ENCODE data around the gene DNAH2. TPM values are rescaled to one million over a fixed set of nuclear protein-coding genes. Genes with fewer than 3 reads are reported as not detected.

Gene DNAH2
- total RNA-seq, 3 donors from 2014 or later, result 0.16 to 1.5 (median 0.98) TPM

- Histone ChIP-seq H3K36me3 (no peaks in the 10 kb centered on the region), H3K9me3 (no peaks in the 10 kb centered on the region), H3K27me3 (no peaks in the 10 kb centered on the region), H3K27ac (peak overlapping the region; percentile 56 to 95), H3K4me1 (no peaks in the 10 kb centered on the region), H3K4me3 (no peak overlapping the region)
- intact Hi-C loops (cut with DNase I; ENCODE audit: low total_unique reads), result no loop called here
- TF ChIP-seq POLR2AphosphoS5 (IDR thresholded peaks at IDR 0.05), result no peak
- no peak for TF ChIP-seq POLR2A (IDR thresholded peaks at IDR 0.05)
- no peak for TF ChIP-seq CTCF (IDR thresholded peaks at IDR 0.05)
- DNase-seq (ENCODE audit: low spot score in 2 of 2), result no peak
Observed at GRCh38 chr17:7882068-7882467, 164.5 kb downstream of the DNAH2 start.

GRCh38 chr17:7882629-7883028 is 165.1 kb downstream of the DNAH2 start:
- Histone ChIP-seq H3K4me3 (peak overlapping the region in 1 of 3 donors; percentile 93), H3K27me3 (no peaks in the 10 kb centered on the region), H3K4me1 (no peaks in the 10 kb centered on the region), H3K27ac (peak overlapping the region; percentile 40 to 95), H3K36me3 (no peaks in the 10 kb centered on the region), H3K9me3 (no peaks in the 10 kb centered on the region)
- DNase-seq (ENCODE audit: low spot score in 2 of 2), result no peak
- intact Hi-C loops (cut with DNase I; ENCODE audit: low total_unique reads), result no loop called here
- TF ChIP-seq POLR2A (IDR thresholded peaks at IDR 0.05) (no peak), POLR2AphosphoS5 (IDR thresholded peaks at IDR 0.05) (no peak), CTCF (IDR thresholded peaks at IDR 0.05) (no peak)

Other genes with a start within 250 kb of the DNAH2 start
- 10 to 100 TPM; 34.4 to 46.9 (median 45.7) TPM for gene ZBTB4, start 238.1 kb upstream of the DNAH2 start, total RNA-seq
- not detected for gene SLC35G6, start 236.3 kb upstream of the DNAH2 start, total RNA-seq
- 100 to 1,000 TPM in 1 of 3 donors, 10 to 100 TPM in 2; 64.2 to 174 (median 88.7) TPM for gene POLR2A, start 233.4 kb upstream of the DNAH2 start, total RNA-seq
- gene TNFSF12, start 168.7 kb upstream of the DNAH2 start, total RNA-seq, result 10 to 100 TPM; 39.3 to 65.3 (median 41.1) TPM
- gene TNFSF13, start 159.0 kb upstream of the DNAH2 start, total RNA-seq, result 10 to 100 TPM; 25.2 to 36.7 (median 33.6) TPM
- 10 to 100 TPM; 59.5 to 65.2 (median 62.3) TPM for gene SENP3, start 155.8 kb upstream of the DNAH2 start, total RNA-seq
- gene CD68, start 138.1 kb upstream of the DNAH2 start, total RNA-seq, result 100 to 1,000 TPM in 1 of 3 donors, 10 to 100 TPM in 2; 49.8 to 220 (median 70.5) TPM
- gene MPDU1, start 133.9 kb upstream of the DNAH2 start, total RNA-seq, result 100 to 1,000 TPM in 1 of 3 donors, 10 to 100 TPM in 2; 66.6 to 140 (median 74.4) TPM
- 1 to 10 TPM; 1.3 to 4.1 (median 1.6) TPM for gene SOX15, start 127.7 kb upstream of the DNAH2 start, total RNA-seq
- gene FXR2, start 102.8 kb upstream of the DNAH2 start, total RNA-seq, result 10 to 100 TPM; 22.8 to 33.9 (median 25.6) TPM
- 10 to 100 TPM; 52.5 to 78.4 (median 62.9) TPM for gene SAT2, start 89.9 kb upstream of the DNAH2 start, total RNA-seq
- gene SHBG, start 87.6 kb upstream of the DNAH2 start, total RNA-seq, result under 1 TPM in 1 of 3 donors, not detected in 2; 0.16 TPM
- 1 to 10 TPM in 1 of 3 donors, under 1 TPM in 2; 0.16 to 1.2 (median 0.98) TPM for gene ATP1B2, start 66.8 kb upstream of the DNAH2 start, total RNA-seq
- gene TP53, start 30.3 kb upstream of the DNAH2 start, total RNA-seq, result 10 to 100 TPM; 23.9 to 31.9 (median 24.2) TPM
- 1 to 10 TPM; 3.6 to 5.4 (median 4.2) TPM for gene WRAP53, start 29.3 kb upstream of the DNAH2 start, total RNA-seq
- gene EFNB3, start 12.5 kb upstream of the DNAH2 start, total RNA-seq, result 1 to 10 TPM in 2 of 3 donors, under 1 TPM in 1; 0.48 to 5.7 (median 3.3) TPM
- gene KDM6B, start 116.5 kb downstream of the DNAH2 start, total RNA-seq, result 10 to 100 TPM in 2 of 3 donors, 1 to 10 TPM in 1; 6.4 to 89.7 (median 10.5) TPM
- 10 to 100 TPM in 1 of 3 donors, 1 to 10 TPM in 2; 4.8 to 21.0 (median 5.7) TPM for gene TMEM88, start 137.3 kb downstream of the DNAH2 start, total RNA-seq
- 10 to 100 TPM; 84.7 to 92.4 (median 89.9) TPM for gene NAA38, start 139.8 kb downstream of the DNAH2 start, total RNA-seq
- 10 to 100 TPM in 2 of 3 donors, 1 to 10 TPM in 1; 8.2 to 20.5 (median 13.4) TPM for gene CYB5D1, start 140.3 kb downstream of the DNAH2 start, total RNA-seq
- 10 to 100 TPM; 47.5 to 99.0 (median 90.0) TPM for gene CHD3, start 171.0 kb downstream of the DNAH2 start, total RNA-seq
- 10 to 100 TPM in 1 of 3 donors, 1 to 10 TPM in 2; 4.6 to 19.5 (median 8.6) TPM for gene RNF227, start 198.5 kb downstream of the DNAH2 start, total RNA-seq
- gene KCNAB3, start 212.1 kb downstream of the DNAH2 start, total RNA-seq, result 1 to 10 TPM in 2 of 3 donors, under 1 TPM in 1; 0.48 to 1.5 (median 1.3) TPM
- gene TRAPPC1, start 214.2 kb downstream of the DNAH2 start, total RNA-seq, result 10 to 100 TPM; 24.9 to 38.9 (median 37.7) TPM
- 10 to 100 TPM; 17.0 to 27.2 (median 23.9) TPM for gene CNTROB, start 214.5 kb downstream of the DNAH2 start, total RNA-seq

Data from breast epithelium (tissue), 4 donors.